Fibroblast of lung (primary cell): ENCODE measurements around the gene PTBP2.

Source experiments
- EZH2 ChIP-seq: IDR thresholded peaks from 2 replicates; pipeline ENCODE4 v1.5.1; 2012; ENCODE audit warnings: low read length, control low read depth, mild to moderate bottlenecking; ENCODE audit errors: missing control alignments
- TF ChIP-seq, protein P1 (sequence below), 2 donors: IDR thresholded peaks in 1 of 2; conservative IDR thresholded peaks in 1 of 2; 1 replicate in 1 of 2; 2 replicates in 1 of 2; pipeline ENCODE4 v1.5.1; 2011 to 2012; ENCODE audit warnings: low read length in 2 of 2, control low read depth in 1 of 2, inconsistent platforms in 1 of 2, low read depth in 1 of 2, mild to moderate bottlenecking in 1 of 2

DNA sequence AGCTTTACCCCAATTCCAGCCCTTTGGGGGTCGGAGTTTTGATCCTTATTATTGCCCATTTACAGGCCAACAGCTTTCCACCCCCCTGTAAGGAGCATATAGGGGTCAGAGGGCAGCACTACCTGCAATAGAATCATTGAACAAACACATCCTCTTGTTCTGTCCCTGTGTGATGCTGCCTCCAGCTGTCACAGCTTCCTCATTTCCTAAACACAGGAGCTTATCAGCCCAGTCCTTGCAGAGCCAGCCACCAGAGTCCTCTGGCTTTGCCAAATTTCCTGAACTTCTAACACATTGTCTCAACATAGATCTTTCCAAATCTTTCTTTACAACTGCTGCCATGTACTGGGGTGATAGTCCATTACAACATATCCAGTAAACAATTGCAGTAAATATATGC is 32.8 kb upstream of the PTBP2 start:
- TF ChIP-seq, protein P1, sequence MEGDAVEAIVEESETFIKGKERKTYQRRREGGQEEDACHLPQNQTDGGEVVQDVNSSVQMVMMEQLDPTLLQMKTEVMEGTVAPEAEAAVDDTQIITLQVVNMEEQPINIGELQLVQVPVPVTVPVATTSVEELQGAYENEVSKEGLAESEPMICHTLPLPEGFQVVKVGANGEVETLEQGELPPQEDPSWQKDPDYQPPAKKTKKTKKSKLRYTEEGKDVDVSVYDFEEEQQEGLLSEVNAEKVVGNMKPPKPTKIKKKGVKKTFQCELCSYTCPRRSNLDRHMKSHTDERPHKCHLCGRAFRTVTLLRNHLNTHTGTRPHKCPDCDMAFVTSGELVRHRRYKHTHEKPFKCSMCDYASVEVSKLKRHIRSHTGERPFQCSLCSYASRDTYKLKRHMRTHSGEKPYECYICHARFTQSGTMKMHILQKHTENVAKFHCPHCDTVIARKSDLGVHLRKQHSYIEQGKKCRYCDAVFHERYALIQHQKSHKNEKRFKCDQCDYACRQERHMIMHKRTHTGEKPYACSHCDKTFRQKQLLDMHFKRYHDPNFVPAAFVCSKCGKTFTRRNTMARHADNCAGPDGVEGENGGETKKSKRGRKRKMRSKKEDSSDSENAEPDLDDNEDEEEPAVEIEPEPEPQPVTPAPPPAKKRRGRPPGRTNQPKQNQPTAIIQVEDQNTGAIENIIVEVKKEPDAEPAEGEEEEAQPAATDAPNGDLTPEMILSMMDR (conservative IDR thresholded peaks at IDR 0.05 in 1 of 2, IDR thresholded peaks at IDR 0.05 in 1 of 2; ENCODE audit: low read depth in 1 of 2, low read length in 2 of 2): no peak
- no peak for TF ChIP-seq EZH2
